ENCODE measurements around the gene HSD3B7.

The HSD3B7 gene

DNA sequence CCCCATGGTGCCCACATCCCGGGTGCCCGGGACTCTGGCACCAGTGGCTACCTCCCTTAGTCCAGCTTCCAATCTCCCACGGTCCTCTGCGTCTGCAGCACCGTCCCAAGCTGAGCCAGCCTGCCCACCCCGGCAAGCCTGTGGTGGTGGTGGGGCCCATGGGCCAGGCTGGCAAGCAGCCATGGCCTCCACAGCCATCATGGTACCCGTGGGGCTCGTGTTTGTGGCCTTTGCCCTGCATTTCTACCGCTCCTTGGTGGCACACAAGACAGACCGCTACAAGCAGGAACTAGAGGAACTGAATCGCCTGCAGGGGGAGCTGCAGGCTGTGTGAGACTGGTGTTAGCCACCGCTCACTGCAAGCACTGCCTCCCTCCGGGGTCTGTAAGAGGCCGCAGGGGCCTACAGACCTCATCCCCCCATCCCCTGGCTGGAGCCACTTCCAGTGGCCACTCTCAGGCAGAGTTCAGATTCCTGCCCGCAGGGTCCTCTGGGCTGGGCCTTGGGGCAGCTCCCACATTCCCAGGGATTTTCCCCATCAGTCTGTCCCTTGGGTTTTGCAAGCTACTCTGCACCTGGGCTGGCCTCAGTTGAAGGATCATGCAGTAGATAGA is 31.4 kb upstream of the HSD3B7 start:
- H3K79me1 ChIP-seq (ENCODE audit: low read length): peaks cover 3% of the 10 kb centered on the region
- H2AK5ac ChIP-seq (ENCODE audit: low read length): no peak overlapping the region
- no peak overlapping the region for H3K18ac ChIP-seq (ENCODE audit: low read length)
- no peak overlapping the region for H2BK5ac ChIP-seq (ENCODE audit: low read length)
- no peaks in the 10 kb centered on the region for H3K36me3 ChIP-seq (ENCODE audit: control insufficient read depth, insufficient read depth, low read length)
- H3K79me2 ChIP-seq (ENCODE audit: control insufficient read depth, insufficient read depth, low read length): peaks cover 3% of the 10 kb centered on the region
- no peak overlapping the region for H3K23ac ChIP-seq (ENCODE audit: low read length)
- no peak overlapping the region for H2BK15ac ChIP-seq (replicated peaks; ENCODE audit: low read depth)
- no peak overlapping the region for H4K5ac ChIP-seq (ENCODE audit: low read length)
- no peak overlapping the region for H3K4me2 ChIP-seq (ENCODE audit: low read length)
- no peak overlapping the region for H3K4me3 ChIP-seq (ENCODE audit: low read length)
- H2BK120ac ChIP-seq (ENCODE audit: low read depth, low read length): no peak overlapping the region
- H3K56ac ChIP-seq (ENCODE audit: low read length): peak overlapping the region; percentile 53
- WGBS (ENCODE audit: extremely low coverage, insufficient coverage, low lambda C conversion rate): no CpG with 5 or more reads among the region's 15 CpGs
- H3K27me3 ChIP-seq (ENCODE audit: insufficient read depth, low read length, poor library complexity): no peaks in the 10 kb centered on the region
- H3K27ac ChIP-seq (ENCODE audit: low read depth, low read length): no peak overlapping the region
- peak overlapping the region; percentile 44 for H3K9ac ChIP-seq (ENCODE audit: low read length)
- no peak overlapping the region for H3K4ac ChIP-seq (ENCODE audit: low read depth, low read length)
- H4K8ac ChIP-seq (ENCODE audit: low read depth, low read length): no peak overlapping the region
- H3K4me1 ChIP-seq (ENCODE audit: control insufficient read depth, low read depth, low read length): peaks cover 7% of the 10 kb centered on the region
- DNase-seq: peak; percentile 95

DNA sequence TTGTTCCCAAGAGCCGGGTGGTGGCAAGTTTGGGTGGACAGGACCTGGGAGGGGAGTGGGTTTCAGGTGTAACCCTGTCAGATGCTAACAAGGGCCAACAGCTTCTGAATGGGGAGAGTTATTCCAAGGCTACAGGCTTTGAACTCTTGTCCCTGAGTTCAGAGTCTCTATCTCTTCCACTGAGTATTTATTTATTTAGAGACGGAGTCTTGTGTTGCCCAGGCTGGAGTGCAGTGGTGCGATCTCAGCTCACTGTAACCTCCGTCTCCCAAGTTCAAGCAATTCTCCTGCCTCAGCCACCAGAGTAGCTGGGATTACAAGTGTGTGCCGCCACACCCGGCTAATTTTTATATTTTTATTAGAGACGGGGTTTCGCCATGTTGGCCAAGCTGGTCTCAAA is 30.0 kb upstream of the HSD3B7 start:
- H3K79me2 ChIP-seq (ENCODE audit: control insufficient read depth, insufficient read depth, low read length): peaks cover 10% of the 10 kb centered on the region
- no peak overlapping the region for H3K4ac ChIP-seq (ENCODE audit: low read depth, low read length)
- H2BK5ac ChIP-seq (ENCODE audit: low read length): no peak overlapping the region
- H4K8ac ChIP-seq (ENCODE audit: low read depth, low read length): no peak overlapping the region
- no peak overlapping the region for H3K27ac ChIP-seq (ENCODE audit: low read depth, low read length)
- peaks cover 4% of the 10 kb centered on the region for H3K36me3 ChIP-seq (ENCODE audit: control insufficient read depth, insufficient read depth, low read length)
- no peak overlapping the region for H3K56ac ChIP-seq (ENCODE audit: low read length)
- no peak overlapping the region for H3K4me3 ChIP-seq (ENCODE audit: low read length)
- no peak overlapping the region for H3K23ac ChIP-seq (ENCODE audit: low read length)
- H3K4me2 ChIP-seq (ENCODE audit: low read length): no peak overlapping the region
- H3K27me3 ChIP-seq (ENCODE audit: insufficient read depth, low read length, poor library complexity): no peaks in the 10 kb centered on the region
- peaks cover 7% of the 10 kb centered on the region for H3K4me1 ChIP-seq (ENCODE audit: control insufficient read depth, low read depth, low read length)
- H3K18ac ChIP-seq (ENCODE audit: low read length): no peak overlapping the region
- H3K79me1 ChIP-seq (ENCODE audit: low read length): peaks cover 10% of the 10 kb centered on the region
- no peak overlapping the region for H3K9ac ChIP-seq (ENCODE audit: low read length)
- no peak overlapping the region for H2BK120ac ChIP-seq (ENCODE audit: low read depth, low read length)
- no peak for DNase-seq
- no peak overlapping the region for H2AK5ac ChIP-seq (ENCODE audit: low read length)
- H2BK15ac ChIP-seq (replicated peaks; ENCODE audit: low read depth): no peak overlapping the region
- no peak overlapping the region for H4K5ac ChIP-seq (ENCODE audit: low read length)
- WGBS (ENCODE audit: extremely low coverage, insufficient coverage, low lambda C conversion rate): no CpG with 5 or more reads among the region's 8 CpGs

DNA sequence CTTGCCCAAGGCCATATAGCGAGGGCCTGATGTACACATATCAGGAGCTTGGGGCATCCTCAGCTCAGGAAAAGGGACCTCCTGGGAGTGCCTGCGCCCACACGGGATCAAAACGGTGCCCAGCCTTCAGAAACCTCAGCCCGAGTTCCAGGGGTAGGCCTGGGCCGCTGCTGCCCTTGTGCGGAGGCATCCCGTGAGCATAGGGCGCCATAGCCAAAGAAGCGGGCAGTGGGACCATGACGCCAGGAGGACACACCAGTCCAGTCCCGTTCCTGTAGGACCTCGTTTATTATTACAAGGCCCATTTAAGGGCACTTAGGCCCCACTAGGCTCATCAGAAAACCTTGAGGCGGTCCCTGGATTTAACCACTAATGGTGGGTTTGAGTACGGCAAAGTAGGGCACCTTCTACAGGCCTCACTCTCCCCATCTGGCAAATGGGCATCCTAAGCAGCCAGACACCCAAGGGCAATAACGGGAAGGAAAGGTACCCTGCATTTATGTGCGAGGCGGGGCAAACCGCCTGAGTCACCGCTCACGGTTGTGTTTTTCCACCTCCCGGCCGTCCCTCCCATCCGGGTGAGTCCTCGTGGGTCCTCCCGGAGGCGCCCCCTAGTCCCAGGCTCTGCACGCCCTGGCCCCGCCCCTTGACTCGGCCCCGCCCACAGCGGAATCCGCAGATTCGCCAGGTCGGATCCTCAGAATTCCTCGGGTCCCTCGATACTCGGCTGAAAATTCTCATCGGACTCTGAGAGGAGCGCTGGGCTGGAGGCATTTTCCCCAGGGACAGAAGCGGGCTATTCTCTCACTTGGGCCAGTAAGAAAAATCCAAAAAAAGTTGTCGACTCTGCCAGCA is 28.2 kb upstream of the HSD3B7 start:
- Histone ChIP-seq H2BK5ac (ENCODE audit: low read length) (peak overlapping the region; percentile 64), H2BK120ac (ENCODE audit: low read depth, low read length) (no peak overlapping the region), H3K36me3 (ENCODE audit: control insufficient read depth, insufficient read depth, low read length) (peaks cover 13% of the 10 kb centered on the region), H4K8ac (ENCODE audit: low read depth, low read length) (peak overlapping the region; percentile 17), H3K79me1 (ENCODE audit: low read length) (peaks cover 11% of the 10 kb centered on the region), H2BK15ac (replicated peaks; ENCODE audit: low read depth) (no peak overlapping the region), H3K79me2 (ENCODE audit: control insufficient read depth, insufficient read depth, low read length) (peaks cover 10% of the 10 kb centered on the region), H3K9ac (ENCODE audit: low read length) (peak overlapping the region; percentile 89), H4K5ac (ENCODE audit: low read length) (peak overlapping the region; percentile 97), H3K4me2 (ENCODE audit: low read length) (peak overlapping the region; percentile 89), H3K56ac (ENCODE audit: low read length) (peak overlapping the region; percentile 92), H3K23ac (ENCODE audit: low read length) (no peak overlapping the region), H2AK5ac (ENCODE audit: low read length) (no peak overlapping the region), H3K27ac (ENCODE audit: low read depth, low read length) (peak overlapping the region; percentile 96), H3K4ac (ENCODE audit: low read depth, low read length) (peak overlapping the region; percentile 57), H3K4me3 (ENCODE audit: low read length) (peak overlapping the region; percentile 68), H3K4me1 (ENCODE audit: control insufficient read depth, low read depth, low read length) (peaks cover 2% of the 10 kb centered on the region), H3K18ac (ENCODE audit: low read length) (peak overlapping the region; percentile 83), H3K27me3 (ENCODE audit: insufficient read depth, low read length, poor library complexity) (no peaks in the 10 kb centered on the region)
- WGBS (ENCODE audit: extremely low coverage, insufficient coverage, low lambda C conversion rate): no CpG with 5 or more reads among the region's 42 CpGs
- peak; percentile 93 for DNase-seq

DNA sequence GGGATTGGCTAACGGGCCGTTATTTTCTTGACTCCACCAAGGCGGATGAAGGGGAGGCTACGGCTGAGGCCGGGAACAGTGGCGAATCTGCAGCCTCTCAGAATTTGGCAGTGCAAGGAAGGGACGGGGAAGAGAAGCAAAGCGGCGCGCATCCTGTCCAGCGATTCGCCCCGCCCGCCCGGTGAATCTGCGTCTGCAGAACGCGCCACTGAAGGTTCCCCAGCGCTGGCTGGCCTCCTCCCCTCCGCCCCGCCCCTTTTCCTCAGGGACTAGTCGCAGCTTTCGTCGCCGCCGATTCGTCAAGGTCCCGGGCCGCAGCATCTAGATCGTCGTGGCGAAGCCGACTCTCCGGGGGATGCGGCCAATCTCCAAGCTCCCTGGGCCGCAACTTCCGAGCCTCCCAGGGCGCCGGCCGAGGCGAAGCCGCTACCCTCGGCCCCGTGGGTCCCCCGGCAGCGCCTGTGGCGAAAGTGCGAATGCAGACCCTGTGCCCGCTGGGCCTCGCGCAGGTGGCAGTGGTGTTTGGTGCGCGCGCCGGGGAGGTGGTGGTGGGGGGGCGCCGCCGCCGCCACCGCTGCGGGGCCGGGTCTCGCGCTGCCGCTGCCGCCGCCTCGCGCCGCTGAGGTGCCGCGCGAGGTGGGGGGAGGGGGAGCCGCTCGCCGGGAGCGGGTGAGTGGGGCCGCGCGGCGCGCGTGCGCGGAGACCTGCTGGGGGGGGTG is 27.4 kb upstream of the HSD3B7 start, which contains the start of gene SETD1A:
Gene SETD1A (plus strand): TSS at position 299 of the 719 bp plus-strand sequence. CDS start 978 bp downstream, outside the sequence.
- WGBS (ENCODE audit: extremely low coverage, insufficient coverage, low lambda C conversion rate): no CpG with 5 or more reads among the region's 85 CpGs
- Histone ChIP-seq H2BK5ac (ENCODE audit: low read length) (peak within 1 kb of the TSS; percentile 98), H3K56ac (ENCODE audit: low read length) (peak within 1 kb of the TSS; percentile 96), H3K23ac (ENCODE audit: low read length) (no peak within 1 kb of the TSS), H4K5ac (ENCODE audit: low read length) (peak within 1 kb of the TSS; percentile 97), H3K9ac (ENCODE audit: low read length) (peak within 1 kb of the TSS; percentile 89), H3K36me3 (ENCODE audit: control insufficient read depth, insufficient read depth, low read length) (peaks cover 13% of the 10 kb centered on the region), H3K4ac (ENCODE audit: low read depth, low read length) (peak within 1 kb of the TSS; percentile 91), H3K27me3 (ENCODE audit: insufficient read depth, low read length, poor library complexity) (no peaks in the 10 kb centered on the region), H3K4me3 (ENCODE audit: low read length) (peak within 1 kb of the TSS; percentile 84), H2AK5ac (ENCODE audit: low read length) (no peak within 1 kb of the TSS), H2BK15ac (replicated peaks; ENCODE audit: low read depth) (no peak within 1 kb of the TSS), H2BK120ac (ENCODE audit: low read depth, low read length) (no peak within 1 kb of the TSS), H3K79me2 (ENCODE audit: control insufficient read depth, insufficient read depth, low read length) (peaks cover 10% of the 10 kb centered on the region), H3K79me1 (ENCODE audit: low read length) (peaks cover 11% of the 10 kb centered on the region), H3K4me2 (ENCODE audit: low read length) (peak within 1 kb of the TSS; percentile 89), H3K18ac (ENCODE audit: low read length) (peak within 1 kb of the TSS; percentile 95), H3K27ac (ENCODE audit: low read depth, low read length) (peak within 1 kb of the TSS; percentile 96), H4K8ac (ENCODE audit: low read depth, low read length) (peak within 1 kb of the TSS; percentile 69), H3K4me1 (ENCODE audit: control insufficient read depth, low read depth, low read length) (peaks cover 2% of the 10 kb centered on the region)
- DNase-seq: peak; percentile 97

DNA sequence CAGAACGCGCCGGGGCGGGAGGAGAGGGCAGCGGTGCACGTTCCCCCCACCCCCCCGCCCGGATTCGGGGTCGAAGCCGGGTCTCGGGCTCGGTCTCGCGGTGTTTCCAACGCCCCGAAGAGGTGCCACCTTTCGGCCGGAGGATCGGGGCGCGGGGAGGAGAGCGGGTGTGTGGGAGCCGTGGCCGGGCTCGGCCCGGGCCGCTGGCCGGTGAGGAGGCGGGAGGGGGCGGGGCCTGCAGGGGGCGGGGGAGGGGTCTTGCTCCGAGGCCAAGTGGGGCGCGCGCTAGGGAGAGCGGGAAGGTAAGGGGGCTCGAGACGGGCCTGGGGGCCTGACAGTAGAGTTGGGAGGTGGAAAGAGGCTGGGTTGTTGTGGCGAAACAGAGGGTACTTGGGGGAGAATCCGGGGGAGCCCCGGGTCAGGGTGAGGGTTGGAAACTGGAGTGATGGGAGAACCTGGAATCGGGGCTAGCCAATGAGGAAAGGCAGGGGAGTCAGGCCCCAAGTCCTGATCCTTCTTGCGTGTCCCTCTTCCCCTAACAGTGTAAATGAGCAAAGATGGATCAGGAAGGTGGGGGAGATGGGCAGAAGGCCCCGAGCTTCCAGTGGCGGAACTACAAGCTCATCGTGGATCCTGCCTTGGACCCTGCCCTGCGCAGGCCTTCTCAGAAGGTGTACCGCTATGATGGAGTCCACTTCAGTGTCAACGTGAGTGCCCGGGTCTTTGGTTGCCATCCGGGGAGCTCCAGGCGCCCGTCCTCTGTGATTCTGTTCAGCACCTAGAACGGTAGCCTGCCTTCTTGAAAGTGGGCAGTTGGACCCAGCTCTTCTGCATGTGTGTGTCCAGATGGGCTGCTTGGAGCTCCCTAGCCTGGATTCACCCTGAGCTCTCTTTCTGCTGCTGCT is 26.6 kb upstream of the HSD3B7 start:
- Histone ChIP-seq H3K4me1 (ENCODE audit: control insufficient read depth, low read depth, low read length) (peaks cover 2% of the 10 kb centered on the region), H3K36me3 (ENCODE audit: control insufficient read depth, insufficient read depth, low read length) (peaks cover 15% of the 10 kb centered on the region), H4K8ac (ENCODE audit: low read depth, low read length) (no peak overlapping the region), H2BK15ac (replicated peaks; ENCODE audit: low read depth) (no peak overlapping the region), H3K23ac (ENCODE audit: low read length) (no peak overlapping the region), H2BK120ac (ENCODE audit: low read depth, low read length) (no peak overlapping the region), H3K27me3 (ENCODE audit: insufficient read depth, low read length, poor library complexity) (no peaks in the 10 kb centered on the region), H3K79me2 (ENCODE audit: control insufficient read depth, insufficient read depth, low read length) (peaks cover 10% of the 10 kb centered on the region), H3K27ac (ENCODE audit: low read depth, low read length) (no peak overlapping the region), H3K4me3 (ENCODE audit: low read length) (peak overlapping the region; percentile 84), H3K4me2 (ENCODE audit: low read length) (peak overlapping the region; percentile 27), H2BK5ac (ENCODE audit: low read length) (no peak overlapping the region), H3K18ac (ENCODE audit: low read length) (peak overlapping the region; percentile 95), H3K79me1 (ENCODE audit: low read length) (peaks cover 11% of the 10 kb centered on the region), H3K4ac (ENCODE audit: low read depth, low read length) (peak overlapping the region; percentile 91), H4K5ac (ENCODE audit: low read length) (no peak overlapping the region), H2AK5ac (ENCODE audit: low read length) (no peak overlapping the region), H3K9ac (ENCODE audit: low read length) (peak overlapping the region; percentile 89), H3K56ac (ENCODE audit: low read length) (peak overlapping the region; percentile 96)
- WGBS (ENCODE audit: extremely low coverage, insufficient coverage, low lambda C conversion rate): no CpG with 5 or more reads among the region's 55 CpGs
- peak; percentile 63 for DNase-seq

Measured in mesendoderm (in vitro differentiated cells).